Measurements from ENCODE around the gene SLC44A3. TPM values are rescaled to one million over a fixed set of nuclear protein-coding genes. Genes with fewer than 3 reads are reported as not detected.
A peak's percentile ranks its signal among the peaks of the same experiment; 100 is the strongest.

SLC44A3 gene
- total and polyA plus RNA-seq, 2 of the 8 experiments (the other 6 are each of a cell fraction or from before 2014, with no cell fraction given): 4.2 to 5.0 TPM

DNA sequence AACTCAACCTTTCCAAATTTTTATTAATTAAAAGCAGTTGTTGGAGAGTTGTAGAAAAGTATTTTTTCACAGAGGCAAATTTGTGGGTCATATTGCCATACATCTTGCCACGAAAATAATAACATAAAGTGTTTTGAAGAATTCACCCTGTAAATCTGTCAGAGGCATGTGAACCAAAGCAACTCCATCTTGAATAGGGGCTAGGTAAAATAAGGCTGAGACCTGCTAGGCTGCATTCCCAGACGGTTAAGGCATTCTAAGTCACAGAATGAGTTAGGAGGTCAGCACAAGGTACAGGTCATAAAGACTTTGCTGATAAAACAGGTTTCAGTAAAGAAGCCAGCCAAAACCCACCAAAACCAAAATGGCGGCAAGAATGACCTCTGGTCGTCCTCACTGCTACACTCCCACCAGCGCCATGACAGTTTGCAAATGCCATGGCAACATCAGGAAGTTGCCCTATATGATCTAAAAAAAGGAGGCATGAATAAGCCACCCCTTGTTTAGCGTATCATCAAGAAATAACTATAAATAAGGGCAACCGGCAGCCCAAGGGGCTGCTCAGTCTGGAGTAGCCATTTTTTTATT is 111.2 kb downstream of the SLC44A3 start:
- Histone ChIP-seq H2AK5ac (ENCODE audit: low read depth, low read length) (no peak overlapping the region), H3K27ac (ENCODE audit: low read depth, low read length) (no peak overlapping the region), H2BK12ac (ENCODE audit: low read depth, low read length) (no peak overlapping the region), H3K79me2 (ENCODE audit: control insufficient read depth in 1 of 2, insufficient read depth in 2 of 2, low read length in 2 of 2) (peaks cover 0 to 30% of the 10 kb centered on the region in 2 experiments), H3K23me2 (ENCODE audit: low read depth, low read length) (peaks cover 7% of the 10 kb centered on the region; the same call in 1 of the 2 replicates), H2AFZ (ENCODE audit: low read length) (no peak overlapping the region), H3K27me3 (replicated peaks in 1 of 4; ENCODE audit: control insufficient read depth in 3 of 4, extremely low read depth in 1 of 4, insufficient read depth in 3 of 4, low read length in 3 of 4) (no peaks in the 10 kb centered on the region), H3K79me1 (ENCODE audit: low read depth, low read length) (peaks cover 6% of the 10 kb centered on the region), H3K4me3 (ENCODE audit: extremely low read depth in 1 of 4, insufficient read depth in 2 of 4, low read depth in 3 of 4, low read length in 4 of 4) (no peak overlapping the region), H2BK120ac (replicated peaks; ENCODE audit: low read depth, low read length) (no peak overlapping the region), H3K4me1 (replicated peaks in 1 of 4; ENCODE audit: control insufficient read depth in 3 of 4, insufficient read depth in 4 of 4, low read length in 3 of 4) (peaks cover 2 to 29% (median 16%) of the 10 kb centered on the region in 4 experiments; a peak in 4 of 7 replicates), H4K5ac (ENCODE audit: insufficient read length, low read depth, low read length) (no peak overlapping the region), H3K14ac (ENCODE audit: insufficient read length) (no peak overlapping the region), H3K23ac (ENCODE audit: insufficient read length) (no peak overlapping the region), H4K91ac (replicated peaks; ENCODE audit: insufficient read length, low read length) (no peak overlapping the region), H2BK5ac (ENCODE audit: low read depth, low read length) (no peak overlapping the region), H3K18ac (ENCODE audit: extremely low read depth, low read length) (no peak overlapping the region), H2BK15ac (ENCODE audit: low read length) (no peak overlapping the region), H3K9ac (replicated peaks in 1 of 4; ENCODE audit: extremely low read depth in 1 of 4, low read depth in 3 of 4, low read length in 3 of 4) (no peak overlapping the region), H3K36me3 (ENCODE audit: control insufficient read depth in 2 of 4, insufficient read depth in 4 of 4, low read length in 3 of 4) (peaks cover 0 to 6% (median 2%) of the 10 kb centered on the region in 4 experiments; a peak in 3 of 8 replicates), H4K8ac (ENCODE audit: extremely low read depth, insufficient read depth, low read length) (no peak overlapping the region), H3K9me3 (ENCODE audit: insufficient read depth in 2 of 2, low read depth in 1 of 2, low read length in 1 of 2) (no peaks in the 10 kb centered on the region), H3K4me2 (ENCODE audit: insufficient read depth in 1 of 2, low read depth in 2 of 2, low read length in 2 of 2) (no peak overlapping the region), H2BK20ac (ENCODE audit: low read length) (no peak overlapping the region), H3K56ac (replicated peaks; ENCODE audit: insufficient read length, low read depth, low read length) (no peak overlapping the region), H3K4ac (replicated peaks; ENCODE audit: insufficient read length, low read depth, low read length) (no peak overlapping the region), H4K20me1 (replicated peaks in 1 of 2; ENCODE audit: control insufficient read depth in 1 of 2, insufficient read depth in 2 of 2, low read length in 2 of 2) (no peaks in the 10 kb centered on the region)
- no peak for DNase-seq (ENCODE audit: low read depth in 1 of 2, low spot score in 2 of 2)
- CTCF ChIA-PET (ENCODE audit: partially characterized antibody): no interaction called here
- 82% methylated on average over 7 of the region's 7 CpGs; no CpG with 5 or more reads in 1 of the 2 experiments for WGBS, 2 experiments (ENCODE audit: extremely low coverage in 1 of 2, insufficient coverage in 1 of 2, insufficient read length in 1 of 2, insufficient replicate concordance in 2 of 2, low coverage in 1 of 2, low lambda C conversion rate in 2 of 2, missing lambda C conversion rate in 1 of 2)
- FAIRE-seq: no peak
- POLR2A ChIA-PET (ENCODE audit: partially characterized antibody): no interaction called here
- TF ChIP-seq YY1 (IDR thresholded peaks at IDR 0.05; ENCODE audit: low read depth, low read length) (peak; percentile 69), RXRA (IDR thresholded peaks at IDR 0.05; ENCODE audit: insufficient read depth, low read depth, low read length) (no peak)

Data from H1 (cell line).